Measurements from ENCODE around the gene HHIP. TPM values are rescaled to one million over a fixed set of nuclear protein-coding genes. Genes with fewer than 3 reads are reported as not detected.

HHIP gene
- total RNA-seq, 1 experiment from 2014 or later = not detected

DNA sequence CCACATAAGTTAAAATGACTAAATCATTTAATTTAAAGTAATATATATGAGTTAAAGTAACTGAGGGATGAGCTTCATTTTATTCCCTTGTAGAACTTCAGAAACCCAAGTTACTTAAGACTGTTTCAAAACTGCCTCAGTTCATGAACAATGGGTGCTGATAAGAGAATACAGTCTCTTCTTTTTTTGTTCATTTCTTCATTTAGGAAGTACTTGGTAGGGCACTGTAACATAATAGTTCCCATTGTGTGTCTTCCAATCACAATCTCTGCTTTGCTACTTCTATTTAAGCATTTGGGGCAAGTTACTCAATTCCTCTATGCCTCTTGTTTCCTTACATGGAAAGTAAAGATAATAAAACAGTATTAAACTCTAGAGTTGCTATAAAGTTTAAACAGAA, 50.4 kb downstream of the HHIP start:
- no peaks in the 10 kb centered on the region for H3F3A ChIP-seq (ENCODE audit: insufficient read depth, low read depth)
- DNase-seq = no peak
- H3K4me2 ChIP-seq = no peak overlapping the region
- H4K20me1 ChIP-seq (ENCODE audit: insufficient read depth) = no peaks in the 10 kb centered on the region
- no peaks in the 10 kb centered on the region for H3K36me3 ChIP-seq (ENCODE audit: low read depth)
- no peak overlapping the region for H2AFZ ChIP-seq
- ChIA-PET POLR2A (ENCODE audit: unreplicated experiment) (interaction anchor here (0.6 kb wide), 1 partner anchor 87 kb away, joined by 3 read pairs; no protein-coding TSS in a partner anchor), CTCF (no interaction called here)
- no peaks in the 10 kb centered on the region for H3K9me2 ChIP-seq (ENCODE audit: insufficient read depth)
- no peaks in the 10 kb centered on the region for H3K4me1 ChIP-seq (replicated peaks; ENCODE audit: insufficient read depth)
- H3K27me3 ChIP-seq (ENCODE audit: insufficient read depth, low read depth) = no peaks in the 10 kb centered on the region
- no peaks in the 10 kb centered on the region for H3K79me2 ChIP-seq (ENCODE audit: low read depth)
- no peak overlapping the region for H3K4me3 ChIP-seq
- no peak overlapping the region for H3K27ac ChIP-seq
- BruUV-seq (replicated peaks) = no TSS peak
- TF ChIP-seq EZH2 (IDR thresholded peaks at IDR 0.05; ENCODE audit: low read depth) = no peak
- TF ChIP-seq, protein P1, sequence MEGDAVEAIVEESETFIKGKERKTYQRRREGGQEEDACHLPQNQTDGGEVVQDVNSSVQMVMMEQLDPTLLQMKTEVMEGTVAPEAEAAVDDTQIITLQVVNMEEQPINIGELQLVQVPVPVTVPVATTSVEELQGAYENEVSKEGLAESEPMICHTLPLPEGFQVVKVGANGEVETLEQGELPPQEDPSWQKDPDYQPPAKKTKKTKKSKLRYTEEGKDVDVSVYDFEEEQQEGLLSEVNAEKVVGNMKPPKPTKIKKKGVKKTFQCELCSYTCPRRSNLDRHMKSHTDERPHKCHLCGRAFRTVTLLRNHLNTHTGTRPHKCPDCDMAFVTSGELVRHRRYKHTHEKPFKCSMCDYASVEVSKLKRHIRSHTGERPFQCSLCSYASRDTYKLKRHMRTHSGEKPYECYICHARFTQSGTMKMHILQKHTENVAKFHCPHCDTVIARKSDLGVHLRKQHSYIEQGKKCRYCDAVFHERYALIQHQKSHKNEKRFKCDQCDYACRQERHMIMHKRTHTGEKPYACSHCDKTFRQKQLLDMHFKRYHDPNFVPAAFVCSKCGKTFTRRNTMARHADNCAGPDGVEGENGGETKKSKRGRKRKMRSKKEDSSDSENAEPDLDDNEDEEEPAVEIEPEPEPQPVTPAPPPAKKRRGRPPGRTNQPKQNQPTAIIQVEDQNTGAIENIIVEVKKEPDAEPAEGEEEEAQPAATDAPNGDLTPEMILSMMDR (conservative IDR thresholded peaks at IDR 0.05) = no peak
- intact Hi-C loops (cut with micrococcal nuclease; ENCODE audit: unreplicated experiment) = no loop called here
- no peaks in the 10 kb centered on the region for H3K9me3 ChIP-seq (ENCODE audit: insufficient read depth, low read depth)

DNA sequence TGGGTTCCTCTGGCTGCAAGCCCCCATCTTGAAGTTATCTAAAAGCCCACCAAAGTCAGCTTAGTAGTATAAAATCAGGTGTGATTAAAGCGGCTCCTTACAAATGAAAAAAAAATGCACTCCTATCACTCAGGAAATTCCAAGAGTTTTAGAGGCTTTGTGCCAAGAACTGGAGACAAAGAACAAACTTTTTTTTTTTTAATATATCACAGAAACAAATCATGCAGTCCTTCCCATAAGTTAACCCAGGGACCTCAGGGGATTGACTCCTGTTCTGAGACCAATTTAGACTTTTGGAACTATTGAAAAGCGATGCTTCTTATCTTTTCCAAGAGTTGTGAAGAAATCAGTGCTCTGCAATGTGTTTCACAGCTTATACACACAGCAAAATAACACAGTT, 53.6 kb downstream of the HHIP start:
- no peak overlapping the region for H2AFZ ChIP-seq
- no peak overlapping the region for H3K27ac ChIP-seq
- no peaks in the 10 kb centered on the region for H3F3A ChIP-seq (ENCODE audit: insufficient read depth, low read depth)
- H4K20me1 ChIP-seq (ENCODE audit: insufficient read depth) = no peaks in the 10 kb centered on the region
- H3K27me3 ChIP-seq (ENCODE audit: insufficient read depth, low read depth) = no peaks in the 10 kb centered on the region
- CTCF ChIA-PET = no interaction called here
- H3K9me3 ChIP-seq (ENCODE audit: insufficient read depth, low read depth) = no peaks in the 10 kb centered on the region
- no peak overlapping the region for H3K4me3 ChIP-seq
- no peak for DNase-seq
- H3K36me3 ChIP-seq (ENCODE audit: low read depth) = no peaks in the 10 kb centered on the region
- H3K4me2 ChIP-seq = no peak overlapping the region
- H3K79me2 ChIP-seq (ENCODE audit: low read depth) = no peaks in the 10 kb centered on the region
- H3K4me1 ChIP-seq (replicated peaks; ENCODE audit: insufficient read depth) = no peaks in the 10 kb centered on the region
- TF ChIP-seq, protein P1 (conservative IDR thresholded peaks at IDR 0.05) = no peak
- TF ChIP-seq EZH2 (IDR thresholded peaks at IDR 0.05; ENCODE audit: low read depth) = no peak
- no TSS peak for BruUV-seq (replicated peaks)
- no peaks in the 10 kb centered on the region for H3K9me2 ChIP-seq (ENCODE audit: insufficient read depth)
- intact Hi-C loops (cut with micrococcal nuclease; ENCODE audit: unreplicated experiment) = no loop called here
- POLR2A ChIA-PET (ENCODE audit: unreplicated experiment) = no interaction called here

DNA sequence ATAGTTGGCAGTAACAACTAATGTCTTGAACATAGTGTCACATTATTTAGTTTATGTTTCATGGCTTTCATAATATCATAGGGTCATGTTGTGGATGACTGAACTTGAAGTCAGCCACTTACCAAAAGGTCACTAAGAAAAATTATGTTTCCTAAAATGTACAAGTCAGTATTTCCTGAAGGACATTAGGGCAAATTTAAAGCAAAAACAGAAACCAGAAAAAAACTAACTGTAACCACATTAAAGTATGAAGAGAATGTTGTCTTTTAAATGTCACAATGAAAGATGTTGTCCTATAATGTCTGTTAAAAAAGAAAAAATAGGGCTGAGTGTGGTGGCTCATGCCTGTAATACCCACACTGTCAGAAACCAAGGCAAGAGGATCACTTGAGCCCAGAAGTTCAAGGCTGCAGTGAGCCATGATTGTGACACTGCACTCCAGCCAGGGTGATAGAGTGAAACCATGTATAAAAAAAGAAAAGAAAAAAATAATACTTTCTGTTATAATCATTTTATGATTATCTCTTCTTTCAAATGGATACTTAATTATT, 55.8 kb downstream of the HHIP start:
- Histone ChIP-seq H3K4me2 (no peak overlapping the region), H3K9me3 (ENCODE audit: insufficient read depth, low read depth) (no peaks in the 10 kb centered on the region), H3F3A (ENCODE audit: insufficient read depth, low read depth) (no peaks in the 10 kb centered on the region), H4K20me1 (ENCODE audit: insufficient read depth) (no peaks in the 10 kb centered on the region), H2AFZ (no peak overlapping the region), H3K27me3 (ENCODE audit: insufficient read depth, low read depth) (no peaks in the 10 kb centered on the region), H3K27ac (no peak overlapping the region), H3K4me3 (no peak overlapping the region), H3K9me2 (ENCODE audit: insufficient read depth) (no peaks in the 10 kb centered on the region), H3K36me3 (ENCODE audit: low read depth) (no peaks in the 10 kb centered on the region), H3K79me2 (ENCODE audit: low read depth) (no peaks in the 10 kb centered on the region), H3K4me1 (replicated peaks; ENCODE audit: insufficient read depth) (no peaks in the 10 kb centered on the region)
- no TSS peak for BruUV-seq (replicated peaks)
- ChIA-PET CTCF (no interaction called here), POLR2A (ENCODE audit: unreplicated experiment) (no interaction called here)
- TF ChIP-seq EZH2 (IDR thresholded peaks at IDR 0.05; ENCODE audit: low read depth) = no peak
- TF ChIP-seq, protein P1 (conservative IDR thresholded peaks at IDR 0.05) = no peak
- no peak for DNase-seq
- intact Hi-C loops (cut with micrococcal nuclease; ENCODE audit: unreplicated experiment) = no loop called here
